ENCODE data around the gene MYCBPAP. TPM values are rescaled to one million over a fixed set of nuclear protein-coding genes. Genes with fewer than 3 reads are reported as not detected.

The MYCBPAP gene
- total and polyA plus RNA-seq, 2 donors (not counting 3 experiments of a cell fraction or from before 2014, with no cell fraction given): 0.40 to 0.66 TPM

DNA sequence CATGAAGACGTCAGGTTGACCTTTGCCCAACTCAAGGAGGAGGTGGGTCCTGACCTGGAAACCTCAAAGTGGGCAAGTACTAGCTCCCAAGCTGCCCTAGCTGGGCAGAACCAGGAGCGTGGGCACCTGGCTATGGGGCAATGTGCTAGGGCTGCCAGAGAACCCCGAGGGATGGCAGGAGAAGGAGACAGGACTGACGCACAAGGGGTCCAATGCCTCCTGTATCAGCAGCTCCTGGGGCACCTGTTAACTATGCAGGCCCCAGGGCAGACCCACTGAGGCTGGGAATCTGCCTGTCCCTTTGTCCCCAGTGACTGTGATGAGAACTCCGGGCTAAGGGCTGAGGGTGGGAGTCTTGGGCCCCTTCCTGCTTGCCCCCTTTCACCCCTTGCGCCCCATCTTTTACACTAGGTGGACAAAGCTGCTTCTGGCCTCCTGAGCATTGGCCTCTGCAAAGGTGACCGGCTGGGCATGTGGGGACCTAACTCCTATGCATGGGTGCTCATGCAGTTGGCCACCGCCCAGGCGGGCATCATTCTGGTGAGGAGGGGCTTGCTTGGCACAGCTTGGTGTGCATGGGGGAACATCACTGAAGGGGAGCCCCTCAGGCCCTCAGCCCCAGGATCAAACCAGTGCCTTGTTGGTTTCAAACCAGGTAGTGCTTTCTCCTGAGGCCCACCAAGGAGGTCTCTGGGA is 47.3 kb upstream of the MYCBPAP start:
- Histone ChIP-seq H3K79me2 (ENCODE audit: control insufficient read depth, insufficient read depth, low read length) (no peaks in the 10 kb centered on the region), H3K9me1 (replicated peaks; ENCODE audit: control insufficient read depth, extremely low read depth, insufficient read depth, low read length) (no peaks in the 10 kb centered on the region), H3K9ac (replicated peaks; ENCODE audit: extremely low read depth, insufficient read depth, low read length) (no peak overlapping the region), H3K27ac (ENCODE audit: insufficient read depth, low read depth, low read length) (no peak overlapping the region), H3K27me3 (ENCODE audit: control insufficient read depth in 2 of 2, insufficient read depth in 2 of 2, low read length in 2 of 2) (no peaks in the 10 kb centered on the region), H3K4me3 (replicated peaks in 1 of 3; ENCODE audit: insufficient read depth in 1 of 3, low read depth in 1 of 3, low read length in 3 of 3) (no peak overlapping the region), H4K20me1 (replicated peaks; ENCODE audit: control insufficient read depth, extremely low read depth, insufficient read depth, low read length) (no peaks in the 10 kb centered on the region), H3K36me3 (ENCODE audit: control insufficient read depth in 2 of 2, extremely low read depth in 1 of 2, insufficient read depth in 2 of 2, low read length in 2 of 2) (no peaks in the 10 kb centered on the region), H3K9me3 (replicated peaks; ENCODE audit: control insufficient read depth, insufficient read depth, low read length) (no peaks in the 10 kb centered on the region), H3K4me1 (ENCODE audit: control insufficient read depth, extremely low read depth, insufficient read depth, low read length) (no peaks in the 10 kb centered on the region), H3K4me2 (ENCODE audit: insufficient read depth, low read length) (no peak overlapping the region), H2AFZ (ENCODE audit: low read depth, low read length) (no peak overlapping the region)
- CTCF ChIA-PET: interaction anchor here (2.3 kb wide), 1 partner anchor 64 kb away, joined by 7 read pairs; the partner anchor contains the start of gene LRRC59
- DNase-seq (ENCODE audit: low read depth, low spot score) (no peak), FAIRE-seq (no peak)
- no TSS peak for BruUV-seq (replicated peaks)
- dilution Hi-C loops (cut with MboI; ENCODE audit: extremely low pct_ligation_motif_present, low sequenced_read_pairs) (no loop called here), intact Hi-C loops (cut with micrococcal nuclease) (no loop called here)
- TF ChIP-seq, protein P1, sequence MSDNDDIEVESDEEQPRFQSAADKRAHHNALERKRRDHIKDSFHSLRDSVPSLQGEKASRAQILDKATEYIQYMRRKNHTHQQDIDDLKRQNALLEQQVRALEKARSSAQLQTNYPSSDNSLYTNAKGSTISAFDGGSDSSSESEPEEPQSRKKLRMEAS (IDR thresholded peaks at IDR 0.05; ENCODE audit: insufficient read depth, insufficient read length): no peak
- TF ChIP-seq POLR2A (IDR thresholded peaks at IDR 0.05; ENCODE audit: low read depth, low read length) (no peak), MYC (IDR thresholded peaks at IDR 0.05; ENCODE audit: low read depth, low read length) (no peak), GATA2 (IDR thresholded peaks at IDR 0.05; ENCODE audit: insufficient read depth, insufficient read length, low read depth, low read length) (no peak), EZH2 (IDR thresholded peaks at IDR 0.05; ENCODE audit: borderline replicate concordance, low read depth, low read length, severe bottlenecking) (no peak), POLR2AphosphoS5 (IDR thresholded peaks at IDR 0.05; ENCODE audit: insufficient read depth, low read depth, low read length) (no peak), FOS (IDR thresholded peaks at IDR 0.05; ENCODE audit: borderline replicate concordance, insufficient read depth, low read length) (no peak), JUN (IDR thresholded peaks at IDR 0.05; ENCODE audit: borderline replicate concordance, insufficient read depth, insufficient read length, low read depth) (no peak)
- TF ChIP-seq, protein P2, sequence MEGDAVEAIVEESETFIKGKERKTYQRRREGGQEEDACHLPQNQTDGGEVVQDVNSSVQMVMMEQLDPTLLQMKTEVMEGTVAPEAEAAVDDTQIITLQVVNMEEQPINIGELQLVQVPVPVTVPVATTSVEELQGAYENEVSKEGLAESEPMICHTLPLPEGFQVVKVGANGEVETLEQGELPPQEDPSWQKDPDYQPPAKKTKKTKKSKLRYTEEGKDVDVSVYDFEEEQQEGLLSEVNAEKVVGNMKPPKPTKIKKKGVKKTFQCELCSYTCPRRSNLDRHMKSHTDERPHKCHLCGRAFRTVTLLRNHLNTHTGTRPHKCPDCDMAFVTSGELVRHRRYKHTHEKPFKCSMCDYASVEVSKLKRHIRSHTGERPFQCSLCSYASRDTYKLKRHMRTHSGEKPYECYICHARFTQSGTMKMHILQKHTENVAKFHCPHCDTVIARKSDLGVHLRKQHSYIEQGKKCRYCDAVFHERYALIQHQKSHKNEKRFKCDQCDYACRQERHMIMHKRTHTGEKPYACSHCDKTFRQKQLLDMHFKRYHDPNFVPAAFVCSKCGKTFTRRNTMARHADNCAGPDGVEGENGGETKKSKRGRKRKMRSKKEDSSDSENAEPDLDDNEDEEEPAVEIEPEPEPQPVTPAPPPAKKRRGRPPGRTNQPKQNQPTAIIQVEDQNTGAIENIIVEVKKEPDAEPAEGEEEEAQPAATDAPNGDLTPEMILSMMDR (IDR thresholded peaks at IDR 0.05; ENCODE audit: extremely low read depth in 1 of 2, insufficient read depth in 1 of 2, low read depth in 1 of 2, low read length in 2 of 2): no peak
- POLR2A ChIA-PET: no interaction called here

Data from endothelial cell of umbilical vein (primary cell).